ENCODE data around the gene ATP10A.

ATP10A gene

GRCh38 chr15:25891081-25891480 is 28.0 kb upstream of the ATP10A start:
- H3K4me3 ChIP-seq = no peak overlapping the region
- peaks cover 0 to 42% (median 21%) of the 10 kb centered on the region in 4 donors for H3K4me1 ChIP-seq
- intact Hi-C loops (cut with DNase I; ENCODE audit: low total_unique reads) = no loop called here
- H3K36me3 ChIP-seq = no peaks in the 10 kb centered on the region
- H3K9me3 ChIP-seq = no peaks in the 10 kb centered on the region
- H3K27me3 ChIP-seq = no peaks in the 10 kb centered on the region
- DNase-seq = no peak
- no peak for TF ChIP-seq CTCF (IDR thresholded peaks at IDR 0.05)
- H3K27ac ChIP-seq = peak overlapping the region; percentile 14 to 37

GRCh38 chr15:25890529-25890928 is 27.4 kb upstream of the ATP10A start:
- TF ChIP-seq CTCF (IDR thresholded peaks at IDR 0.05) = no peak
- Histone ChIP-seq H3K27me3 (no peaks in the 10 kb centered on the region), H3K4me3 (no peak overlapping the region), H3K27ac (peak overlapping the region; percentile 14 to 37), H3K4me1 (peaks cover 0 to 46% (median 21%) of the 10 kb centered on the region in 4 donors), H3K9me3 (no peaks in the 10 kb centered on the region), H3K36me3 (no peaks in the 10 kb centered on the region)
- intact Hi-C loops (cut with DNase I; ENCODE audit: low total_unique reads) = no loop called here
- DNase-seq = peak in 1 of 2 donors; percentile 71

GRCh38 chr15:25887870-25888269 is 24.7 kb upstream of the ATP10A start:
- DNase-seq = no peak
- Histone ChIP-seq H3K27me3 (no peaks in the 10 kb centered on the region), H3K36me3 (no peaks in the 10 kb centered on the region), H3K4me1 (peaks cover 0 to 46% (median 21%) of the 10 kb centered on the region in 4 donors), H3K9me3 (no peaks in the 10 kb centered on the region), H3K27ac (no peak overlapping the region), H3K4me3 (no peak overlapping the region)
- no peak for TF ChIP-seq CTCF (IDR thresholded peaks at IDR 0.05)
- intact Hi-C loops (cut with DNase I; ENCODE audit: low total_unique reads) = no loop called here

- intact Hi-C loops (cut with DNase I; ENCODE audit: low total_unique reads) = no loop called here
- H3K27ac ChIP-seq = peak overlapping the region; percentile 60 to 69
Observed at GRCh38 chr15:25886498-25887140, 23.5 kb upstream of the ATP10A start.

GRCh38 chr15:25884370-25884769 is 21.2 kb upstream of the ATP10A start:
- Histone ChIP-seq H3K9me3 (no peaks in the 10 kb centered on the region), H3K4me3 (no peak overlapping the region), H3K27ac (no peak overlapping the region), H3K4me1 (peaks cover 0 to 24% (median 9%) of the 10 kb centered on the region in 4 donors), H3K36me3 (no peaks in the 10 kb centered on the region), H3K27me3 (no peaks in the 10 kb centered on the region)
- intact Hi-C loops (cut with DNase I; ENCODE audit: low total_unique reads) = no loop called here
- no peak for TF ChIP-seq CTCF (IDR thresholded peaks at IDR 0.05)
- no peak for DNase-seq

More at GRCh38 chr15:25886498-25887140, 23.5 kb upstream of the ATP10A start:
- Histone ChIP-seq H3K9me3 (no peaks in the 10 kb centered on the region), H3K36me3 (no peaks in the 10 kb centered on the region), H3K4me1 (peaks cover 0 to 44% (median 21%) of the 10 kb centered on the region in 4 donors), H3K27me3 (no peaks in the 10 kb centered on the region), H3K4me3 (no peak overlapping the region)
- peak; percentile 53 to 81 for DNase-seq
- no peak for TF ChIP-seq CTCF (IDR thresholded peaks at IDR 0.05)
